Measurements from ENCODE around the gene RP9. TPM values are rescaled to one million over a fixed set of nuclear protein-coding genes. Genes with fewer than 3 reads are reported as not detected.

Gene RP9
- polyA plus RNA-seq, 3 donors = 8.8 to 12.0 (median 8.8) TPM

Other genes with a start within 250 kb of the RP9 start
- gene KBTBD2, start 217.6 kb downstream of the RP9 start, polyA plus RNA-seq = 10 to 100 TPM in 2 of 3 donors, 1 to 10 TPM in 1; 6.8 to 26.9 (median 24.4) TPM
- 10 to 100 TPM; 21.1 to 75.1 (median 46.7) TPM for gene FKBP9, start 152.0 kb downstream of the RP9 start, polyA plus RNA-seq
- gene NT5C3A, start 46.6 kb downstream of the RP9 start, polyA plus RNA-seq = 10 to 100 TPM; 13.6 to 28.3 (median 14.3) TPM
- gene BBS9, start 20.2 kb upstream of the RP9 start, polyA plus RNA-seq = 10 to 100 TPM in 1 of 3 donors, 1 to 10 TPM in 2; 2.7 to 10.6 (median 4.8) TPM

Measured in adipose tissue (tissue), 3 donors.